Measurements from ENCODE around the gene CENPO.

DNA sequence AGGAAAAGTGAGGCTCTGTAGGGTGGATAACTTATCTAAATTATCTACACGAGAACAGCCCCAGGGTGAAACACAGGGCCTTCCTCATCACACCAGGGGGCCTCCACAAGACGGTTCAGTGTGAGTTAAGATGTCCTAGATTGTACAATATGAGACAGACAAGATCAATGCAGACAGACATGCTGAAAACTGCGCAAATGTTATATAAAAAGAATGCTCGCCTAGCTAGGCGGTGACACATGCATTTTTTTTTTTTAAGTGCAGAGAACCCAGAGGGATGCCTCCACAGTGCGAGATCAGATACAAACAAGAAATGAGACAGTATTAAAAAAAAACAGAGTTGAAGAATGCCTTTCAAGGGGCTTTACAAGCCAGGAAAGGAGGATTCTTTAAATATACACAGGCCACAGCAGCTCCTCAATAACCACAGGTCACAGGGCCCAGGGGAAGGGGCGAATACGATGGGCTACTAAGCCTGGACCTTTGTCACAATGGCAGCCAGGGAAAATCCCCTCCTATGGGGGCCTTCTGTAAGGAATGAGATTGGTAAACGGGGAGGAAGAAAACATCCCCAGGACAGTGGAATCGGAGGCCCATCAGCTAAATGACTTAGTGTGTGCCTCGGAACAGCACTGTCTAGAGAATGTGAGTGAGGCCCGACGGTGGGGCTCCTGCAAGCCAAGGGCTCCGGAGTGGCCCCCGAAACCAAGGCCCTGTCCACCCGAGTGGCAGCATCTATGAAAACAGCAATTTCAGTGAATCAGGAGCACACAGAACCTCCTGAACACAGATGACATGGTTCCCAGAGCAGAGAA is 77.9 kb downstream of the CENPO start:
- TF ChIP-seq POLR2A (IDR thresholded peaks at IDR 0.05; ENCODE audit: low read depth, low read length) (no peak), SPI1 (IDR thresholded peaks at IDR 0.05; ENCODE audit: low read depth, low read length) (no peak)
